Peyer's patch (tissue), 4 donors: ENCODE data around the gene ZNF514. TPM values are rescaled to one million over a fixed set of nuclear protein-coding genes. Genes with fewer than 3 reads are reported as not detected.

ENCODE experiments used
- DNase-seq, 3 donors: peaks; one replicate each; pipeline ENCODE4 v3.0.0-alpha.2; 2017 to 2019
- H3K27ac ChIP-seq, 4 donors: fragments of 200-600 bp; sonication (generic); one replicate each; pipeline ENCODE4 v1.5.1; 2016 to 2019
- H3K27me3 ChIP-seq, 2 donors: fragments of 200-600 bp; sonication (generic); one replicate each; pipeline ENCODE4 v1.5.1; 2019
- H3K36me3 ChIP-seq, 3 donors: fragments of 200-600 bp; sonication (generic); one replicate each; pipeline ENCODE4 v1.5.1; 2016 to 2019
- H3K4me1 ChIP-seq, 4 donors: fragments of 200-600 bp; sonication (generic); one replicate each; pipeline ENCODE4 v1.5.1; 2016 to 2019
- H3K4me3 ChIP-seq, 4 donors: fragments of 200-600 bp; sonication (generic); 1 replicate in 3 of 4; 2 replicates in 1 of 4; pipeline ENCODE4 v1.5.1; 2016 to 2019; ENCODE audit warnings: mild to moderate bottlenecking in 1 of 4
- H3K9me3 ChIP-seq, 4 donors: fragments of 200-600 bp; sonication (generic); one replicate each; pipeline ENCODE4 v1.5.1; 2016 to 2019; ENCODE audit warnings: mild to moderate bottlenecking in 1 of 4
- CTCF ChIP-seq, 6 experiments: fragments of 450-650 bp in 4 of 6; fragments of 200-600 bp in 2 of 6; sonication (generic) in 1 of 6; IDR thresholded peaks; one replicate each; pipeline ENCODE4 v1.5.1; 2017 to 2019; ENCODE audit warnings: antibody characterized with exemption in 6 of 6, mild to moderate bottlenecking in 3 of 6, moderate library complexity in 1 of 6
- POLR2A ChIP-seq, 2 donors: fragments of 450-650 bp; IDR thresholded peaks; one replicate each; pipeline ENCODE4 v1.5.1; 2017; ENCODE audit warnings: antibody characterized with exemption in 2 of 2, mild to moderate bottlenecking in 2 of 2, moderate library complexity in 2 of 2
- total RNA-seq, 4 donors: library from RNA; depleted of rRNA; stranded (reverse); fragments of >200 nt; gene quantifications; one replicate each; pipeline ENCODE4 v1.1.0, GENCODE V29; 2016

Gene ZNF514
- total RNA-seq, 4 donors from 2014 or later = 14.2 to 52.0 (median 23.6) TPM

- Histone ChIP-seq H3K36me3 (no peaks in the 10 kb centered on the region), H3K27ac (peak overlapping the region; percentile 91 to 95 (median 94)), H3K4me1 (peaks cover 0 to 32% (median 0%) of the 10 kb centered on the region in 4 donors), H3K4me3 (peak overlapping the region; percentile 91 to 97 (median 95)), H3K9me3 (no peaks in the 10 kb centered on the region), H3K27me3 (no peaks in the 10 kb centered on the region)
- DNase-seq = no peak
- no peak for TF ChIP-seq CTCF (IDR thresholded peaks at IDR 0.05)
- no peak for TF ChIP-seq POLR2A (IDR thresholded peaks at IDR 0.05)
Measured at GRCh38 chr2:95122197-95122551, 37.5 kb downstream of the ZNF514 start.

GRCh38 chr2:95121407-95122196, 38.0 kb downstream of the ZNF514 start, which contains the start of gene MRPS5:
Gene MRPS5 (minus strand): TSS chr2:95121808. CDS start chr2:95121791, 17 bp downstream.
- H3K4me3 ChIP-seq = peak within 1 kb of the TSS; percentile 91 to 97 (median 95)
- peaks cover 0 to 32% (median 0%) of the 10 kb centered on the region in 4 donors for H3K4me1 ChIP-seq
- H3K36me3 ChIP-seq = no peaks in the 10 kb centered on the region
- TF ChIP-seq POLR2A (IDR thresholded peaks at IDR 0.05) (peak; percentile 52 to 57), CTCF (IDR thresholded peaks at IDR 0.05) (peak in 2 of 6 experiments; percentile 7 to 31)
- no peaks in the 10 kb centered on the region for H3K27me3 ChIP-seq
- H3K27ac ChIP-seq = peak within 1 kb of the TSS; percentile 91 to 95 (median 94)
- peak; percentile 87 to 92 (median 92) for DNase-seq
- H3K9me3 ChIP-seq = no peaks in the 10 kb centered on the region

- no peaks in the 10 kb centered on the region for H3K36me3 ChIP-seq
- H3K4me3 ChIP-seq = peak overlapping the region; percentile 91 to 97 (median 95)
- H3K9me3 ChIP-seq = no peaks in the 10 kb centered on the region
- no peak for DNase-seq
- H3K27me3 ChIP-seq = no peaks in the 10 kb centered on the region
- H3K27ac ChIP-seq = peak overlapping the region; percentile 91 to 95 (median 94)
- peaks cover 0 to 32% (median 0%) of the 10 kb centered on the region in 4 donors for H3K4me1 ChIP-seq
- TF ChIP-seq CTCF (IDR thresholded peaks at IDR 0.05) (no peak), POLR2A (IDR thresholded peaks at IDR 0.05) (no peak)
Measured at GRCh38 chr2:95121093-95121406, 38.6 kb downstream of the ZNF514 start.

GRCh38 chr2:95115418-95115817, 44.2 kb downstream of the ZNF514 start:
- no peaks in the 10 kb centered on the region for H3K9me3 ChIP-seq
- H3K4me1 ChIP-seq = peaks cover 0 to 34% (median 0%) of the 10 kb centered on the region in 4 donors
- no peak overlapping the region for H3K27ac ChIP-seq
- H3K36me3 ChIP-seq = peaks cover 0 to 46% (median 0%) of the 10 kb centered on the region in 3 donors
- peak; percentile 60 to 89 (median 75) for DNase-seq
- H3K27me3 ChIP-seq = no peaks in the 10 kb centered on the region
- H3K4me3 ChIP-seq = no peak overlapping the region
- TF ChIP-seq POLR2A (IDR thresholded peaks at IDR 0.05) (no peak), CTCF (IDR thresholded peaks at IDR 0.05) (peak in 4 of 6 experiments; percentile 58 to 80 (median 73))

GRCh38 chr2:95113464-95113863, 46.2 kb downstream of the ZNF514 start:
- Histone ChIP-seq H3K27ac (no peak overlapping the region), H3K4me1 (peaks cover 0 to 15% (median 0%) of the 10 kb centered on the region in 4 donors), H3K36me3 (peaks cover 0 to 65% (median 0%) of the 10 kb centered on the region in 3 donors), H3K27me3 (no peaks in the 10 kb centered on the region), H3K4me3 (no peak overlapping the region), H3K9me3 (no peaks in the 10 kb centered on the region)
- no peak for TF ChIP-seq POLR2A (IDR thresholded peaks at IDR 0.05)
- TF ChIP-seq CTCF (IDR thresholded peaks at IDR 0.05) = no peak
- DNase-seq = no peak
